Tibial artery (tissue), 4 donors: Measurements from ENCODE around the gene C19orf12.

Experiments used
- DNase-seq, 2 donors: peaks; one replicate each; pipeline ENCODE4 v3.0.0-alpha.2; 2019
- H3K27ac ChIP-seq, 2 donors: fragments of 200-600 bp; sonication (generic) in 1 of 2; 1 replicate in 1 of 2; 2 replicates in 1 of 2; pipeline ENCODE4 v1.5.1; 2018 to 2019; ENCODE audit warnings: mild to moderate bottlenecking in 1 of 2
- H3K27me3 ChIP-seq, 2 donors: fragments of 200-600 bp; sonication (generic) in 1 of 2; one replicate each; pipeline versions ENCODE4 v1.5.1 to v1.6.0; 2016 to 2019
- H3K36me3 ChIP-seq, 3 donors: fragments of 200-600 bp; sonication (generic) in 2 of 3; one replicate each; pipeline ENCODE4 v1.5.1; 2016 to 2019; ENCODE audit warnings: mild to moderate bottlenecking in 2 of 3
- H3K4me1 ChIP-seq, 4 donors: fragments of 200-600 bp; sonication (generic) in 2 of 4; 1 replicate in 3 of 4; 2 replicates in 1 of 4; pipeline ENCODE4 v1.5.1; 2016 to 2019
- H3K4me3 ChIP-seq, 2 donors: fragments of 200-600 bp; sonication (generic) in 1 of 2; 1 replicate in 1 of 2; 2 replicates in 1 of 2; pipeline ENCODE4 v1.5.1; 2018 to 2019; ENCODE audit warnings: mild to moderate bottlenecking in 2 of 2
- H3K9me3 ChIP-seq, 3 donors: fragments of 200-600 bp; sonication (generic) in 1 of 3; one replicate each; pipeline ENCODE4 v1.5.1; 2016 to 2019
- CTCF ChIP-seq, 2 experiments: fragments of 200-600 bp in 1 of 2; fragments of 450-650 bp in 1 of 2; IDR thresholded peaks; one replicate each; pipeline ENCODE4 v1.5.1; 2017 to 2019; ENCODE audit warnings: antibody characterized with exemption in 2 of 2, mild to moderate bottlenecking in 1 of 2, moderate library complexity in 1 of 2
- intact Hi-C: fragments of 100-400 bp; cut with DNase I; formaldehyde crosslinking; loops from one replicate; pipeline ENCODE4 v1.15.0; 2023; ENCODE audit warnings: low total_unique reads

Gene C19orf12

DNA sequence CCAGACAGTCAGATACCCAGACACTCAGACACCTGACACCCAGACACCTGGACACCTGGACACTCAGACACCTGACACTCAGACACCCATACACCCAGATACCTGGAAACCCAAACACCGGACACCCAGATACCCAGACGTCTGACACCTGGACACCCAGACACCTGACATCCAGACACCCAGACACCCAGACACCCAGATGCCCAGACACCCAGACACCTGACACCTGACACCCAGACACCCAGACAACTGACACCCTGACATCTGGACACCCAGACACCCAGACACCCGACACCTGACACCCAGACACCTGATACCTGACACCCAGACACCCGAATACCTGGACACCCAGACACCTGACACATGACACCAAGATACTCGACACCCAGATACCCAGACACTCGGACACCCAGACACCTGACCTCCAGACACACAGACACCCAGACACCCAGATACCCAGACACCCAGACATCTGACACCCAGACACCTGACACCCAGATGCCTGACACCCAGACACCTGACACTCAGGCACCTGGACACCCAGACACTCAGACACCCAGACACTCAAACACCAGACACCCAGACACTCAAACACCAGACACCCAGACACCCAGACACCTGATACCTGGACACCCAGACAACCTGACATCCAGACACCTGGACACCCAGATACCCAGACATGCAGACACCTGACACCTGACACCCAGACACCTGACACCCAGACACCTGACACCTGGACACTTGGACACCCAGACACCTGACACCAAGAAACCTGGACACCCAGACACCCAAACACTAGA, 19.1 kb downstream of the C19orf12 start:
- DNase-seq: no peak
- intact Hi-C loops: loop anchor here (2.0 kb wide), 1 partner anchor 21 kb away; no protein-coding TSS in a partner anchor

GRCh38 chr19:29694669-29695627, 20.1 kb downstream of the C19orf12 start:
- peak overlapping the region in 1 of 2 donors; percentile 28 for H3K27ac ChIP-seq
- intact Hi-C loops: loop anchor here (2.0 to 5.0 kb wide), 2 partner anchors 22 to 83 kb away; no protein-coding TSS in a partner anchor

More for the DNA sequence above, 19.1 kb downstream of the C19orf12 start:
- Histone ChIP-seq H3K4me3 (no peak overlapping the region), H3K9me3 (peaks cover 0 to under 1% (median 0%) of the 10 kb centered on the region in 3 donors), H3K27me3 (no peaks in the 10 kb centered on the region), H3K4me1 (no peaks in the 10 kb centered on the region), H3K36me3 (no peaks in the 10 kb centered on the region), H3K27ac (no peak overlapping the region)
- no peak for TF ChIP-seq CTCF (IDR thresholded peaks at IDR 0.05)

DNA sequence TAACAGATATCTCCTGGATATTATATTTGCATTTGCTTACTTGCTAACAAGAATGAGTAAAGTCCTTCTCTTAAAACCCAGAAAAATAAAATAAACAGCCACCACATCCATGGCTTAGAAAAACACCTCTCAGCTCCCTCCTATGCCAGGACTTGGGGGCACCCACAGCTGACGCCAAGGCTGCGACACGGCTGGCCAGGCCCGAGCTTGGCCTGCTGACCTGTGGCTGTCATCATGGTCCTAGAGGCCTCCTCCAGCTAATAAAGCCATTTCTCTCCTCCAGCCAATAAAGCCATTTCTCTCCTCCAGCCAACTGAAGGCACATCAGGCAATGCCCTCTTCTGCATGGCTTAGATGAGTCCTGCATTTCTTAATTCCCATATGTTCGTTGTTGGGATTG, 20.9 kb downstream of the C19orf12 start:
- Histone ChIP-seq H3K27me3 (no peaks in the 10 kb centered on the region), H3K4me1 (no peaks in the 10 kb centered on the region), H3K27ac (no peak overlapping the region), H3K36me3 (peaks cover 0 to 4% (median 0%) of the 10 kb centered on the region in 3 donors), H3K4me3 (no peak overlapping the region), H3K9me3 (peaks cover 0 to 6% (median 6%) of the 10 kb centered on the region in 3 donors)
- TF ChIP-seq CTCF (IDR thresholded peaks at IDR 0.05): no peak
- intact Hi-C loops: loop anchor here (2.0 to 5.0 kb wide), 2 partner anchors 23 to 82 kb away; no protein-coding TSS in a partner anchor
- no peak for DNase-seq

More at GRCh38 chr19:29694669-29695627, 20.1 kb downstream of the C19orf12 start:
- DNase-seq: peak; percentile 89 to 90
- Histone ChIP-seq H3K36me3 (peaks cover 0 to 4% (median 0%) of the 10 kb centered on the region in 3 donors), H3K9me3 (peaks cover 0 to 6% (median 6%) of the 10 kb centered on the region in 3 donors), H3K27me3 (no peaks in the 10 kb centered on the region), H3K4me3 (no peak overlapping the region), H3K4me1 (no peaks in the 10 kb centered on the region)
- peak; percentile 84 to 95 for TF ChIP-seq CTCF (IDR thresholded peaks at IDR 0.05)

GRCh38 chr19:29690842-29691241, 24.2 kb downstream of the C19orf12 start:
- peak; percentile 20 to 21 for TF ChIP-seq CTCF (IDR thresholded peaks at IDR 0.05)
- H3K4me1 ChIP-seq: peaks cover 0 to 24% (median 2%) of the 10 kb centered on the region in 4 donors
- H3K36me3 ChIP-seq: peaks cover 0 to 4% (median 0%) of the 10 kb centered on the region in 3 donors
- intact Hi-C loops: loop anchor here (5.0 kb wide), 1 partner anchor 79 kb away; no protein-coding TSS in a partner anchor
- H3K4me3 ChIP-seq: no peak overlapping the region
- H3K27ac ChIP-seq: no peak overlapping the region
- no peaks in the 10 kb centered on the region for H3K27me3 ChIP-seq
- no peak for DNase-seq
- H3K9me3 ChIP-seq: peaks cover 0 to 6% (median 6%) of the 10 kb centered on the region in 3 donors
